Ishikawa (cell line): ENCODE results near the gene STARD7.

Experiments used
- CEBPB ChIP-seq: IDR thresholded peaks from 2 replicates; pipeline ENCODE4 v1.6.1; 2012
- EGR1 ChIP-seq: IDR thresholded peaks from 2 replicates; pipeline ENCODE4 v1.6.1; 2012
- EP300 ChIP-seq: IDR thresholded peaks from 2 replicates; pipeline ENCODE4 v1.6.1; 2012; ENCODE audit warnings: borderline replicate concordance
- FOXM1 ChIP-seq: IDR thresholded peaks from 2 replicates; pipeline ENCODE4 v1.6.1; 2012; ENCODE audit warnings: low read depth, borderline replicate concordance
- RAD21 ChIP-seq: IDR thresholded peaks from 2 replicates; pipeline ENCODE4 v1.6.1; 2012; ENCODE audit warnings: low read depth
- TAF1 ChIP-seq: IDR thresholded peaks from 2 replicates; pipeline ENCODE4 v1.6.1; 2012; ENCODE audit warnings: low read depth, mild to moderate bottlenecking
- YY1 ChIP-seq: IDR thresholded peaks from 2 replicates; pipeline ENCODE4 v1.6.1; 2012; ENCODE audit warnings: low read depth
- TF ChIP-seq, protein P1 (sequence below): IDR thresholded peaks from 2 replicates; pipeline ENCODE4 v1.6.1; 2012
- TF ChIP-seq, protein P2 (sequence below): IDR thresholded peaks from 2 replicates; pipeline ENCODE4 v1.6.1; 2012; ENCODE audit warnings: low read depth, mild to moderate bottlenecking
- TF ChIP-seq, protein P3 (sequence below): IDR thresholded peaks from 2 replicates; pipeline ENCODE4 v1.6.1; 2012

DNA sequence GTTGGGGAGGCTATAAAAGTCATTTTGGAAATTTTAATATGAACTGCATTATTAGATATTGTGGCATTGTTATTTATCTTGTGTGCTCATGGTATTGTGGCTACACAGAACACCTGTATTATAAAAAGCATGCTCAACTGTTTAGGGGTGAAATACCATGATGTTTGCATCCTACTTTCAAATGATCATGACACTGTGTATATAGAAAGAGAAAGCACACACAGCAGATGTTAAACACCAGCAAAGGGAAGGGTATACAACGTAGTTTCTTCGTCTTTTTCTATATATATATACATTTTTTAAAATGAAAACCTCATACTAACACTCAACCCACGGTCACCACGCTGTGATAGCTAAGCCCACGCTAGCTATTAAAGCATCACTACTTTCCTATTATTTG is 27.1 kb downstream of the STARD7 start:
- TF ChIP-seq, protein P1, sequence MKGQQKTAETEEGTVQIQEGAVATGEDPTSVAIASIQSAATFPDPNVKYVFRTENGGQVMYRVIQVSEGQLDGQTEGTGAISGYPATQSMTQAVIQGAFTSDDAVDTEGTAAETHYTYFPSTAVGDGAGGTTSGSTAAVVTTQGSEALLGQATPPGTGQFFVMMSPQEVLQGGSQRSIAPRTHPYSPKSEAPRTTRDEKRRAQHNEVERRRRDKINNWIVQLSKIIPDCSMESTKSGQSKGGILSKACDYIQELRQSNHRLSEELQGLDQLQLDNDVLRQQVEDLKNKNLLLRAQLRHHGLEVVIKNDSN: no peak
- TF ChIP-seq EP300 (no peak), RAD21 (no peak), CEBPB (no peak), TAF1 (no peak), EGR1 (no peak), YY1 (no peak), FOXM1 (no peak)
- TF ChIP-seq, protein P2, sequence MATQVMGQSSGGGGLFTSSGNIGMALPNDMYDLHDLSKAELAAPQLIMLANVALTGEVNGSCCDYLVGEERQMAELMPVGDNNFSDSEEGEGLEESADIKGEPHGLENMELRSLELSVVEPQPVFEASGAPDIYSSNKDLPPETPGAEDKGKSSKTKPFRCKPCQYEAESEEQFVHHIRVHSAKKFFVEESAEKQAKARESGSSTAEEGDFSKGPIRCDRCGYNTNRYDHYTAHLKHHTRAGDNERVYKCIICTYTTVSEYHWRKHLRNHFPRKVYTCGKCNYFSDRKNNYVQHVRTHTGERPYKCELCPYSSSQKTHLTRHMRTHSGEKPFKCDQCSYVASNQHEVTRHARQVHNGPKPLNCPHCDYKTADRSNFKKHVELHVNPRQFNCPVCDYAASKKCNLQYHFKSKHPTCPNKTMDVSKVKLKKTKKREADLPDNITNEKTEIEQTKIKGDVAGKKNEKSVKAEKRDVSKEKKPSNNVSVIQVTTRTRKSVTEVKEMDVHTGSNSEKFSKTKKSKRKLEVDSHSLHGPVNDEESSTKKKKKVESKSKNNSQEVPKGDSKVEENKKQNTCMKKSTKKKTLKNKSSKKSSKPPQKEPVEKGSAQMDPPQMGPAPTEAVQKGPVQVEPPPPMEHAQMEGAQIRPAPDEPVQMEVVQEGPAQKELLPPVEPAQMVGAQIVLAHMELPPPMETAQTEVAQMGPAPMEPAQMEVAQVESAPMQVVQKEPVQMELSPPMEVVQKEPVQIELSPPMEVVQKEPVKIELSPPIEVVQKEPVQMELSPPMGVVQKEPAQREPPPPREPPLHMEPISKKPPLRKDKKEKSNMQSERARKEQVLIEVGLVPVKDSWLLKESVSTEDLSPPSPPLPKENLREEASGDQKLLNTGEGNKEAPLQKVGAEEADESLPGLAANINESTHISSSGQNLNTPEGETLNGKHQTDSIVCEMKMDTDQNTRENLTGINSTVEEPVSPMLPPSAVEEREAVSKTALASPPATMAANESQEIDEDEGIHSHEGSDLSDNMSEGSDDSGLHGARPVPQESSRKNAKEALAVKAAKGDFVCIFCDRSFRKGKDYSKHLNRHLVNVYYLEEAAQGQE: no peak
- TF ChIP-seq, protein P3, sequence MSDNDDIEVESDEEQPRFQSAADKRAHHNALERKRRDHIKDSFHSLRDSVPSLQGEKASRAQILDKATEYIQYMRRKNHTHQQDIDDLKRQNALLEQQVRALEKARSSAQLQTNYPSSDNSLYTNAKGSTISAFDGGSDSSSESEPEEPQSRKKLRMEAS: no peak
